GM12873 (cell line): Measurements from ENCODE around the gene CDRT15.

Source experiments
- TF ChIP-seq, protein P1 (sequence below): IDR thresholded peaks from 2 replicates; pipeline ENCODE4 v1.5.1; 2012; ENCODE audit warnings: low read depth, mild to moderate bottlenecking, moderate library complexity, low read length, control low read depth; ENCODE audit not compliant: insufficient read depth; ENCODE audit errors: missing control alignments

Gene CDRT15

GRCh38 chr17:14196377-14196997, 40.2 kb downstream of the CDRT15 start:
- TF ChIP-seq, protein P1, sequence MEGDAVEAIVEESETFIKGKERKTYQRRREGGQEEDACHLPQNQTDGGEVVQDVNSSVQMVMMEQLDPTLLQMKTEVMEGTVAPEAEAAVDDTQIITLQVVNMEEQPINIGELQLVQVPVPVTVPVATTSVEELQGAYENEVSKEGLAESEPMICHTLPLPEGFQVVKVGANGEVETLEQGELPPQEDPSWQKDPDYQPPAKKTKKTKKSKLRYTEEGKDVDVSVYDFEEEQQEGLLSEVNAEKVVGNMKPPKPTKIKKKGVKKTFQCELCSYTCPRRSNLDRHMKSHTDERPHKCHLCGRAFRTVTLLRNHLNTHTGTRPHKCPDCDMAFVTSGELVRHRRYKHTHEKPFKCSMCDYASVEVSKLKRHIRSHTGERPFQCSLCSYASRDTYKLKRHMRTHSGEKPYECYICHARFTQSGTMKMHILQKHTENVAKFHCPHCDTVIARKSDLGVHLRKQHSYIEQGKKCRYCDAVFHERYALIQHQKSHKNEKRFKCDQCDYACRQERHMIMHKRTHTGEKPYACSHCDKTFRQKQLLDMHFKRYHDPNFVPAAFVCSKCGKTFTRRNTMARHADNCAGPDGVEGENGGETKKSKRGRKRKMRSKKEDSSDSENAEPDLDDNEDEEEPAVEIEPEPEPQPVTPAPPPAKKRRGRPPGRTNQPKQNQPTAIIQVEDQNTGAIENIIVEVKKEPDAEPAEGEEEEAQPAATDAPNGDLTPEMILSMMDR: peak; percentile 62
